Measurements from ENCODE around the gene MICAL1. TPM values are rescaled to one million over a fixed set of nuclear protein-coding genes. Genes with fewer than 3 reads are reported as not detected.
"Not testable (repeated sequence)": the region's sequence is repeated elsewhere in the genome, so short reads cannot be mapped to it uniquely, and the experiment has no call there.

MICAL1 gene
- total RNA-seq, 1 donor: 48.1 TPM

DNA sequence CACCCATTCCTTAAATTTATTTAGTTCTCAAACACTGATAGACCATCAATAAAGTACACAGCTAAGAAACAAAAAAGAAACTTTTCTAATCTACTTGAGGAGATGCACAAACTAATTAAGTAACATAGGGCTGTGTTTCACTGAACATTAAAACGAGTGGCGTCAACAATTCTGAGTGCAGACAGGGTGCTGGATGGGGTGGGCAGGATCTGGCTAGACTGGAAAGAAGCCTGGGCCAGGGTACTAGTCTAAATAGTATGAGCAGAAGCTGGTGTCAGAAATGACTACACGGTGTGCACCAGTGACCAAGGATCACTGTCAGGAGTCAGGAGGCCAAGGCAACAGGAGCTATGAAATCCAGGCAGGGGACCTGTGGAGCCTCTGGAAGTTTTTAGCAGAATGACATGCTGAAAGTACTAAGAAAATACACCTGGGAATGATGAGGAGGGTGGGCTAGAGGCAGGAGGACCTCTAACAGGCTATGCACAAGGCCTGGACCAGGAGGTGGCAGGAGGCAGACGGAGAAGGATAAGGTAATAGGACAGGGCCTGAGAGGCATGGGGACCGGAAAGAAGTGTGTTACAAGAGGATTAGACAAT, 14.1 kb upstream of the MICAL1 start:
- TF ChIP-seq, protein P1, sequence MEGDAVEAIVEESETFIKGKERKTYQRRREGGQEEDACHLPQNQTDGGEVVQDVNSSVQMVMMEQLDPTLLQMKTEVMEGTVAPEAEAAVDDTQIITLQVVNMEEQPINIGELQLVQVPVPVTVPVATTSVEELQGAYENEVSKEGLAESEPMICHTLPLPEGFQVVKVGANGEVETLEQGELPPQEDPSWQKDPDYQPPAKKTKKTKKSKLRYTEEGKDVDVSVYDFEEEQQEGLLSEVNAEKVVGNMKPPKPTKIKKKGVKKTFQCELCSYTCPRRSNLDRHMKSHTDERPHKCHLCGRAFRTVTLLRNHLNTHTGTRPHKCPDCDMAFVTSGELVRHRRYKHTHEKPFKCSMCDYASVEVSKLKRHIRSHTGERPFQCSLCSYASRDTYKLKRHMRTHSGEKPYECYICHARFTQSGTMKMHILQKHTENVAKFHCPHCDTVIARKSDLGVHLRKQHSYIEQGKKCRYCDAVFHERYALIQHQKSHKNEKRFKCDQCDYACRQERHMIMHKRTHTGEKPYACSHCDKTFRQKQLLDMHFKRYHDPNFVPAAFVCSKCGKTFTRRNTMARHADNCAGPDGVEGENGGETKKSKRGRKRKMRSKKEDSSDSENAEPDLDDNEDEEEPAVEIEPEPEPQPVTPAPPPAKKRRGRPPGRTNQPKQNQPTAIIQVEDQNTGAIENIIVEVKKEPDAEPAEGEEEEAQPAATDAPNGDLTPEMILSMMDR (IDR thresholded peaks at IDR 0.05; ENCODE audit: insufficient read depth, low read length): no peak
- DNase-seq (ENCODE audit: low read depth): no peak
- H3K4me3 ChIP-seq (ENCODE audit: low read depth, low read length): no peak overlapping the region

DNA sequence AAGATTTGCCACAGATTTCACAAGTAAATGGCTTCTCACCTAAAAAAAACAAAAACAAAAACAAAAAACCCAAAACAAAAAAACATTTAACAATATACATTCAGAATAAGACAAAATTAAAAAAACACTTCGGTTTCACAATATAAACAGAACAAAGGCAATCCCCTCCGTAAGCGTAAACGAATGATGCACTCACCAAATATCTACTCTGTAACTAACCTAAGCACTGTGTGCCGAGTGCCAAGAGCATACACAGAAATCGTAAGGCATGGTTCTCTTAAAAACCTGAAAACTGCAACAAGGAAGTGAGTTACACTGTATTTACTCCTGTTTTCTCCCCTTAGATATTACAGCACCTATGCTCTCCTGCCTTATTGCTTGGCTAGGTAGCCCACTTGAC, 12.1 kb upstream of the MICAL1 start:
- DNase-seq (ENCODE audit: low read depth): no peak
- TF ChIP-seq, protein P1 (IDR thresholded peaks at IDR 0.05; ENCODE audit: insufficient read depth, low read length): no peak
- no peak overlapping the region for H3K4me3 ChIP-seq (ENCODE audit: low read depth, low read length)

DNA sequence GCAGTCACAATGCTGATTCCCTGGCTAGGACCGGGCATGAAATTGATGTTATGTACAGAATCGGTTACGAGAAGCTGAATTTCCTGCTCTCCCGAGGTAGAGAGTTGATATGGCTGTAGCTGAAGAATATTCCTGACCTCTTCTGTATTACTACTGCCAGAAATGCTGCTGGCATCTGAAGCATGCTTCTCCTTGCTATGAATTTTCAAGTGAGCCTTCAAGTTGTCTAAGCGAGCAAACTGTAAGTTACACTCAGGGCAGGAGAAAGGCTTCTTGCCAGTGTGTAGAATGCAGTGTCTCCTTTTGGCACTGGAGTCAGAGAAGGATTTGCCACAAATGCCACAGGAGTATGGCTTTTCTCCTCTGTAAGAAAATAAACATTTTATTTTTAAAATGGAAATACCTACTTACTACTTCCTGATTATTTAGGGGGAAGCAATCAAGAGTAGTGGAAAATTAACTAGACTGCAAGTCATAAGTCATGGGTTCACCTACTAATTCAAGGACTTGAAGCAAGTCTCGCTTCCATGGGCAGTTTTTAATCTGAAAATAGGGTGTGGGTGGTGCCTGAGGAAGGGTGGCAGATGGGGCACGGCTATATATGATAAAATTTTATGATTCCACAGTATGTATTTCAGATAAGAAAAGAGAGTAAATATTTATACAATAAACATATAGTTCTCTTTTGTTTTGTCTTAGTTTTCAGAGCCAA, 10.8 kb upstream of the MICAL1 start:
- no peak overlapping the region for H3K4me3 ChIP-seq (ENCODE audit: low read depth, low read length)
- TF ChIP-seq, protein P1 (IDR thresholded peaks at IDR 0.05; ENCODE audit: insufficient read depth, low read length): no peak
- no peak for DNase-seq (ENCODE audit: low read depth)

DNA sequence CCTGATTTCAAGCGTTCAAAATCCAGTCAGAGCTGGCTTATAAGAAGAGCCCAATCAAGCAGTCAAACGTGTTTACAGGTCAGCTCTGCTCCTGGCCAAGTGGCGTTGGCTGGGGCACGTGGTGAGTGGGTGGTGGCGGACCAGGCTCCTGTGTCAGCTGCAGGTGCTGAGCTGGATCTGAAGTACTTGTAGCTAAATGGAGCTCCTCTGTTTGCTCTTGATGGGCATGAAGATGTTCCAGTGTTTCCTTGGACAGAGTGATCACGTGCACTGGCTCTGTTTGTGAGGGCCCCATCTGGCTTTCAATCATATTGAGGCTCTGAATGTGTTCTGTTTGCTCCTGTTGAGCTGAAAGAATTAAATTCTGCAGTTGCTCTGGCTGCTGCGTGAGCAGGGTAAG, 10.2 kb upstream of the MICAL1 start:
- TF ChIP-seq, protein P1 (IDR thresholded peaks at IDR 0.05; ENCODE audit: insufficient read depth, low read length): no peak
- no peak for DNase-seq (ENCODE audit: low read depth)
- no peak overlapping the region for H3K4me3 ChIP-seq (ENCODE audit: low read depth, low read length)

DNA sequence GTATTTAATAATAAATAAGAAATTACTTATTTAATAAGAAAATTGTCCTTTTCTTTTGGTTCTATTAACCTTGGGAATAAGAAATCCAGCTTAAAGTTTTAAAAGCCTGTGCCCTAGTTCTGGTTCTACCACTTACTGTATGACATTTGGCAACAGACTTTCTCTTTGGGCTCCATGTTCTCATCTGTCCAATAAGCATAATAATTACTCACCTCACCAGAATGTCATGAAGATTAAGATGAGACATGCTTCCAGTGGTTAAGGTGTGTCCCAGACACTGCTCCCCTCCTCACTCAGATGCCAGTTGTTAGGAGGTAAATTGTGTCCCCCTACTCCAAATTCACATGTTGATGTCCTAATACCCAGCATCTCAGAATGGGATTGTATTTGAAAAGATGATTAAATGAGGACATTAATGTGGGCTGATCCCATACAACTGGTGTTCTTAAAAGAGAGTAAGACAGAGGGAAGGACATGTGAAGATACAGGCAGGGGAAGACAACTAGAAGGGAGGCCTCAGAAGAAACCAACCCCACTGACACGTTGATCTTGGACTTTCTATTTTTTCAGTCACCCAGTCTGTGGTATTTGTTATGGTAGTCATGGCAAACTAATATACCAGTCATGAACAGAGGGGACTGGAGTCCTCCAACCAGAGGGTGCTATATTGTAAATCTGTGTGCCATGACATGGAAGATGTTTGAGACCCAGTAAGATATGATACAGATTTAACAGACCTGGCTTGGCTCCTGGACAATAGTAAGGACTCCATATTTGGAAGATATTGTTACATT, 6.4 kb upstream of the MICAL1 start:
- H3K4me3 ChIP-seq (ENCODE audit: low read depth, low read length): no peak overlapping the region
- DNase-seq (ENCODE audit: low read depth): no peak
- TF ChIP-seq, protein P1 (IDR thresholded peaks at IDR 0.05; ENCODE audit: insufficient read depth, low read length): no peak

DNA sequence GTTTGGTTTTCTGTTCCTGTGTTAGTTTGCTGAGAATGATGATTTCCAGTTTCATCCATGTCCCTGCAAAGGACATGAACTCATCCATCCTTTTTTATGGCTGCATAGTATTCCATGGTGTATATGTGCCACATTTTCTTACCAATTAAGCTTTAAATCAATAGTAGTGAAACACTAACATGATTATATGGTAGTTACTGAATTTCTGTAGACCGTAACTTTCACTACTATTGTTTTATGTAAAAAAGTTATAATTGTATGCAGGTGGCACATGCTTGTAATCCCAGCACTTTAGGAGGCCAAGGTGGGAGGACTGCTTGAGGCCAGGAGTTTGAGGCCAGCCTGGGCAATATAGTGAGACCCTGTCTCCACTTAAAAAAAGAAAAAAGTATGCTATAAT, 5.6 kb upstream of the MICAL1 start:
- H3K4me3 ChIP-seq (ENCODE audit: low read depth, low read length); DNase-seq (ENCODE audit: low read depth): not testable (repeated sequence)

DNA sequence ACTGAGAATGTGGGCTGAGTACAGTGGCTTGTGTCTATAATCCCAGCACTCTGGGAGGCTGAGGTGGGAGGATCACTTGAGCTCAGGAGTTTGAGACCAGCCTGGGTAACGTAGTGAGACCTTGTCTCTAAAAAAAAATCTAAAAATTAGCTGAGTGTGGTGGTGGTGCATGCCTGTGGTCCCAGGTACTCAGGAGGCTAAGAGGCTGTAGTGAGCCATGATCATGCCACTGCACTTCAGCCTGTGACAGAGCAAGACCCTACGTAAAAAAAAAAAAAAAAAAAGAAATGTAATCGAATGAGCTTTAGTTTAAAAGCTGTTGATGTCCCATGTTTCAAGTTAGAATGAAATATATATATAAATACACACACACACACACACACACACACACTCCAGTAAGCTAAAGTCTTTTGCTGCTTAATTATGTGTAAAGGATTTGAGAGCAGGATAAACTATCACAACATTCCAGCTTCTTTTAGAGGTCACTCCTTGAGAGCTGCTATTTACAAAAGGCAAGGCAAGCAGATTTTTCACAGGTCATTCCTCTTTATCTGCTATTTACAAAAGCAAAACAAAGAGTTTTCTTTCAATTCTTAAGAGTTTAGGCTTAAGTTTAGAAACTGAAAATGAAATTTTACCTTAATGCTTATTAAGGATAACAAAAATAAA, 4.7 kb upstream of the MICAL1 start:
- DNase-seq (ENCODE audit: low read depth): no peak
- no peak overlapping the region for H3K4me3 ChIP-seq (ENCODE audit: low read depth, low read length)
- TF ChIP-seq, protein P1 (IDR thresholded peaks at IDR 0.05; ENCODE audit: insufficient read depth, low read length): no peak

Measured in fibroblast of the aortic adventitia (primary cell).